ENCODE data around the gene NBAS. TPM values are rescaled to one million over a fixed set of nuclear protein-coding genes. Genes with fewer than 3 reads are reported as not detected.

The NBAS gene
- total and polyA plus RNA-seq, 2 of the 13 experiments (the other 11 are each of a cell fraction or from before 2014, with no cell fraction given), result 33.6 to 58.7 TPM

DNA sequence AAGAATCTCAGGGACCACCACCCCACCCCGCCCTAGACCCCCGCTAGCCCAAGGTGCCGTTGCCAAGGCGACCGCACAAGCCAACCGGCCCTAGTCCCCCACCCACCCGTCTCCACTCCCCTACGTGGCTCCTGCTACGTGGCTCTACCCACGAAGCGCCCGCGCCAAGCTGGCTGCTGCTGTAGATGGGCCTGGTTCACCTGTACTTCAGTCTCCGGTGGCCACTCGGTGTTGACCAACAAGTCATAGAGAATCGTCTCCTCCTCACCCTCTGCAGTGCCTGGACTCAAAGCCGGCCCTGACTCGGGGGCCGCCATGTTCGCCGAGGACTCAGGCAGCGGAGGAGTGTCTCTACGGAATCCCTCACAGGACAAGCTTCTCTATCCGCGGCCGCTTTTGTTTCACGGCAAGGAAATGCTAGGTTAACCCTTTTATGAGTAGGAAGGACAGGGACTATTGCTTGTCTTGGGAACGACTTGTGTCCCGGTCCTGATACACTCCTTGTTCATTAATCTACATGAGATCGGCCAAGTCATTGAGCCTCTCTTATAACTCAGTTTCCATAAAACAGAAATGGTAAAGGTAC is at the start of gene NBAS (continued):
- TF ChIP-seq NR2F1 (CRISPR knock-in tag; IDR thresholded peaks at IDR 0.05) (no peak), FLYWCH1 (CRISPR knock-in tag; IDR thresholded peaks at IDR 0.05) (no peak), ZNF367 (CRISPR knock-in tag; IDR thresholded peaks at IDR 0.05; ENCODE audit: borderline replicate concordance) (no peak), ZEB1 (IDR thresholded peaks at IDR 0.05; ENCODE audit: insufficient replicate concordance, low read depth) (no peak), MTA1 (CRISPR knock-in tag; IDR thresholded peaks at IDR 0.05; ENCODE audit: borderline replicate concordance) (peak; percentile 19; the same call in 1 of the 2 replicates), TBX3 (IDR thresholded peaks at IDR 0.05; ENCODE audit: borderline replicate concordance) (no peak), WIZ (CRISPR knock-in tag; IDR thresholded peaks at IDR 0.05) (no peak), NFYB (CRISPR knock-in tag; IDR thresholded peaks at IDR 0.05) (no peak), SOX5 (CRISPR knock-in tag; IDR thresholded peaks at IDR 0.05; ENCODE audit: borderline replicate concordance) (peak; percentile 53; the same call in 1 of the 2 replicates), MZF1 (CRISPR knock-in tag; IDR thresholded peaks at IDR 0.05; ENCODE audit: borderline replicate concordance) (no peak), ZMYM2 (CRISPR knock-in tag; IDR thresholded peaks at IDR 0.05) (no peak), KMT2A (CRISPR knock-in tag; IDR thresholded peaks at IDR 0.05) (peak; percentile 98), EEA1 (CRISPR knock-in tag; IDR thresholded peaks at IDR 0.05; ENCODE audit: borderline replicate concordance) (no peak), KLF11 (CRISPR knock-in tag; IDR thresholded peaks at IDR 0.05) (no peak), ESRRA (CRISPR knock-in tag; IDR thresholded peaks at IDR 0.05; ENCODE audit: low read depth) (peak; percentile 19; the same call in 1 of the 2 replicates)
- TF ChIP-seq, protein P1, sequence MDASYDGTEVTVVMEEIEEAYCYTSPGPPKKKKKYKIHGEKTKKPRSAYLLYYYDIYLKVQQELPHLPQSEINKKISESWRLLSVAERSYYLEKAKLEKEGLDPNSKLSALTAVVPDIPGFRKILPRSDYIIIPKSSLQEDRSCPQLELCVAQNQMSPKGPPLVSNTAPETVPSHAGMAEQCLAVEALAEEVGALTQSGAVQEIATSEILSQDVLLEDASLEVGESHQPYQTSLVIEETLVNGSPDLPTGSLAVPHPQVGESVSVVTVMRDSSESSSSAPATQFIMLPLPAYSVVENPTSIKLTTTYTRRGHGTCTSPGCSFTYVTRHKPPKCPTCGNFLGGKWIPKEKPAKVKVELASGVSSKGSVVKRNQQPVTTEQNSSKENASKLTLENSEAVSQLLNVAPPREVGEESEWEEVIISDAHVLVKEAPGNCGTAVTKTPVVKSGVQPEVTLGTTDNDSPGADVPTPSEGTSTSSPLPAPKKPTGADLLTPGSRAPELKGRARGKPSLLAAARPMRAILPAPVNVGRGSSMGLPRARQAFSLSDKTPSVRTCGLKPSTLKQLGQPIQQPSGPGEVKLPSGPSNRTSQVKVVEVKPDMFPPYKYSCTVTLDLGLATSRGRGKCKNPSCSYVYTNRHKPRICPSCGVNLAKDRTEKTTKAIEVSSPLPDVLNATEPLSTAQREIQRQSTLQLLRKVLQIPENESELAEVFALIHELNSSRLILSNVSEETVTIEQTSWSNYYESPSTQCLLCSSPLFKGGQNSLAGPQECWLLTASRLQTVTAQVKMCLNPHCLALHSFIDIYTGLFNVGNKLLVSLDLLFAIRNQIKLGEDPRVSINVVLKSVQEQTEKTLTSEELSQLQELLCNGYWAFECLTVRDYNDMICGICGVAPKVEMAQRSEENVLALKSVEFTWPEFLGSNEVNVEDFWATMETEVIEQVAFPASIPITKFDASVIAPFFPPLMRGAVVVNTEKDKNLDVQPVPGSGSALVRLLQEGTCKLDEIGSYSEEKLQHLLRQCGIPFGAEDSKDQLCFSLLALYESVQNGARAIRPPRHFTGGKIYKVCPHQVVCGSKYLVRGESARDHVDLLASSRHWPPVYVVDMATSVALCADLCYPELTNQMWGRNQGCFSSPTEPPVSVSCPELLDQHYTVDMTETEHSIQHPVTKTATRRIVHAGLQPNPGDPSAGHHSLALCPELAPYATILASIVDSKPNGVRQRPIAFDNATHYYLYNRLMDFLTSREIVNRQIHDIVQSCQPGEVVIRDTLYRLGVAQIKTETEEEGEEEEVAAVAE (CRISPR knock-in tag; IDR thresholded peaks at IDR 0.05; ENCODE audit: borderline replicate concordance), result peak; percentile 78
- TF ChIP-seq, protein P2, sequence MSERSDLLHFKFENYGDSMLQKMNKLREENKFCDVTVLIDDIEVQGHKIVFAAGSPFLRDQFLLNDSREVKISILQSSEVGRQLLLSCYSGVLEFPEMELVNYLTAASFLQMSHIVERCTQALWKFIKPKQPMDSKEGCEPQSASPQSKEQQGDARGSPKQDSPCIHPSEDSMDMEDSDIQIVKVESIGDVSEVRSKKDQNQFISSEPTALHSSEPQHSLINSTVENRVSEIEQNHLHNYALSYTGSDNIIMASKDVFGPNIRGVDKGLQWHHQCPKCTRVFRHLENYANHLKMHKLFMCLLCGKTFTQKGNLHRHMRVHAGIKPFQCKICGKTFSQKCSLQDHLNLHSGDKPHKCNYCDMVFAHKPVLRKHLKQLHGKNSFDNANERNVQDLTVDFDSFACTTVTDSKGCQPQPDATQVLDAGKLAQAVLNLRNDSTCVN (CRISPR knock-in tag; IDR thresholded peaks at IDR 0.05; ENCODE audit: borderline replicate concordance), result peak; percentile 52; the same call in 1 of the 2 replicates
- TF ChIP-seq, protein P3, sequence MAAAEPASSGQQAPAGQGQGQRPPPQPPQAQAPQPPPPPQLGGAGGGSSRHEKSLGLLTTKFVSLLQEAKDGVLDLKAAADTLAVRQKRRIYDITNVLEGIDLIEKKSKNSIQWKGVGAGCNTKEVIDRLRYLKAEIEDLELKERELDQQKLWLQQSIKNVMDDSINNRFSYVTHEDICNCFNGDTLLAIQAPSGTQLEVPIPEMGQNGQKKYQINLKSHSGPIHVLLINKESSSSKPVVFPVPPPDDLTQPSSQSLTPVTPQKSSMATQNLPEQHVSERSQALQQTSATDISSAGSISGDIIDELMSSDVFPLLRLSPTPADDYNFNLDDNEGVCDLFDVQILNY (CRISPR knock-in tag; conservative IDR thresholded peaks at IDR 0.05), result no peak
- TF ChIP-seq, protein P4, sequence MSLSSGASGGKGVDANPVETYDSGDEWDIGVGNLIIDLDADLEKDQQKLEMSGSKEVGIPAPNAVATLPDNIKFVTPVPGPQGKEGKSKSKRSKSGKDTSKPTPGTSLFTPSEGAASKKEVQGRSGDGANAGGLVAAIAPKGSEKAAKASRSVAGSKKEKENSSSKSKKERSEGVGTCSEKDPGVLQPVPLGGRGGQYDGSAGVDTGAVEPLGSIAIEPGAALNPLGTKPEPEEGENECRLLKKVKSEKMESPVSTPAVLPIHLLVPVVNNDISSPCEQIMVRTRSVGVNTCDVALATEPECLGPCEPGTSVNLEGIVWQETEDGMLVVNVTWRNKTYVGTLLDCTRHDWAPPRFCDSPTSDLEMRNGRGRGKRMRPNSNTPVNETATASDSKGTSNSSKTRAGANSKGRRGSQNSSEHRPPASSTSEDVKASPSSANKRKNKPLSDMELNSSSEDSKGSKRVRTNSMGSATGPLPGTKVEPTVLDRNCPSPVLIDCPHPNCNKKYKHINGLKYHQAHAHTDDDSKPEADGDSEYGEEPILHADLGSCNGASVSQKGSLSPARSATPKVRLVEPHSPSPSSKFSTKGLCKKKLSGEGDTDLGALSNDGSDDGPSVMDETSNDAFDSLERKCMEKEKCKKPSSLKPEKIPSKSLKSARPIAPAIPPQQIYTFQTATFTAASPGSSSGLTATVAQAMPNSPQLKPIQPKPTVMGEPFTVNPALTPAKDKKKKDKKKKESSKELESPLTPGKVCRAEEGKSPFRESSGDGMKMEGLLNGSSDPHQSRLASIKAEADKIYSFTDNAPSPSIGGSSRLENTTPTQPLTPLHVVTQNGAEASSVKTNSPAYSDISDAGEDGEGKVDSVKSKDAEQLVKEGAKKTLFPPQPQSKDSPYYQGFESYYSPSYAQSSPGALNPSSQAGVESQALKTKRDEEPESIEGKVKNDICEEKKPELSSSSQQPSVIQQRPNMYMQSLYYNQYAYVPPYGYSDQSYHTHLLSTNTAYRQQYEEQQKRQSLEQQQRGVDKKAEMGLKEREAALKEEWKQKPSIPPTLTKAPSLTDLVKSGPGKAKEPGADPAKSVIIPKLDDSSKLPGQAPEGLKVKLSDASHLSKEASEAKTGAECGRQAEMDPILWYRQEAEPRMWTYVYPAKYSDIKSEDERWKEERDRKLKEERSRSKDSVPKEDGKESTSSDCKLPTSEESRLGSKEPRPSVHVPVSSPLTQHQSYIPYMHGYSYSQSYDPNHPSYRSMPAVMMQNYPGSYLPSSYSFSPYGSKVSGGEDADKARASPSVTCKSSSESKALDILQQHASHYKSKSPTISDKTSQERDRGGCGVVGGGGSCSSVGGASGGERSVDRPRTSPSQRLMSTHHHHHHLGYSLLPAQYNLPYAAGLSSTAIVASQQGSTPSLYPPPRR (CRISPR knock-in tag; IDR thresholded peaks at IDR 0.05; ENCODE audit: borderline replicate concordance), result peak; percentile 48; the same call in 1 of the 2 replicates

Measured in HepG2 (cell line).